ENCODE results near the gene PCDHB10.
"Not testable (repeated sequence)": the region's sequence is repeated elsewhere in the genome, so short reads cannot be mapped to it uniquely, and the experiment has no call there.

DNA sequence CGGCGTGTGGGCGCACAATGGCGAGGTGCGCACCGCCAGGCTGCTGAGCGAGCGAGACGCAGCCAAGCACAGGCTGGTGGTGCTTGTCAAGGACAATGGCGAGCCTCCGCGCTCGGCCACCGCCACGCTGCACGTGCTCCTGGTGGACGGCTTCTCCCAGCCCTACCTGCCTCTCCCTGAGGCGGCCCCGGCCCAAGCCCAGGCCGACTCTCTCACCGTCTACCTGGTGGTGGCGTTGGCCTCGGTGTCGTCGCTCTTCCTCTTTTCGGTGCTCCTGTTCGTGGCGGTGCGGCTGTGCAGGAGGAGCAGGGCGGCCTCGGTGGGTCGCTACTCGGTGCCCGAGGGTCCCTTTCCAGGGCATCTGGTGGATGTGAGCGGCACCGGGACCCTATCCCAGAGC, 40.1 kb upstream of the PCDHB10 start:
- TF ChIP-seq, protein P1, sequence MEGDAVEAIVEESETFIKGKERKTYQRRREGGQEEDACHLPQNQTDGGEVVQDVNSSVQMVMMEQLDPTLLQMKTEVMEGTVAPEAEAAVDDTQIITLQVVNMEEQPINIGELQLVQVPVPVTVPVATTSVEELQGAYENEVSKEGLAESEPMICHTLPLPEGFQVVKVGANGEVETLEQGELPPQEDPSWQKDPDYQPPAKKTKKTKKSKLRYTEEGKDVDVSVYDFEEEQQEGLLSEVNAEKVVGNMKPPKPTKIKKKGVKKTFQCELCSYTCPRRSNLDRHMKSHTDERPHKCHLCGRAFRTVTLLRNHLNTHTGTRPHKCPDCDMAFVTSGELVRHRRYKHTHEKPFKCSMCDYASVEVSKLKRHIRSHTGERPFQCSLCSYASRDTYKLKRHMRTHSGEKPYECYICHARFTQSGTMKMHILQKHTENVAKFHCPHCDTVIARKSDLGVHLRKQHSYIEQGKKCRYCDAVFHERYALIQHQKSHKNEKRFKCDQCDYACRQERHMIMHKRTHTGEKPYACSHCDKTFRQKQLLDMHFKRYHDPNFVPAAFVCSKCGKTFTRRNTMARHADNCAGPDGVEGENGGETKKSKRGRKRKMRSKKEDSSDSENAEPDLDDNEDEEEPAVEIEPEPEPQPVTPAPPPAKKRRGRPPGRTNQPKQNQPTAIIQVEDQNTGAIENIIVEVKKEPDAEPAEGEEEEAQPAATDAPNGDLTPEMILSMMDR (IDR thresholded peaks at IDR 0.05), result not testable (repeated sequence)
- not testable (repeated sequence) for TF ChIP-seq POLR2A (IDR thresholded peaks at IDR 0.05)
